Upper lobe of left lung (tissue), 6 donors: ENCODE measurements around the gene THSD7A. TPM values are rescaled to one million over a fixed set of nuclear protein-coding genes. Genes with fewer than 3 reads are reported as not detected.

ENCODE experiments used
- ATAC-seq, 2 donors: fragments of 200-7000 bp; cut with Tn5 transposase; one replicate each; pipeline ENCODE4 v1.9.1; 2022; ENCODE audit warnings: mild to moderate bottlenecking in 2 of 2, moderate library complexity in 2 of 2; ENCODE audit not compliant: low FRiP score in 2 of 2
- DNase-seq, 2 donors: peaks; one replicate each; pipeline ENCODE4 v3.0.0-alpha.2; 2019 to 2020
- H3K27ac ChIP-seq, 4 donors: fragments of 200-600 bp; sonication (generic); one replicate each; pipeline ENCODE4 v1.5.1; 2016 to 2019
- H3K27me3 ChIP-seq, 4 donors: fragments of 200-600 bp; sonication (generic); one replicate each; pipeline ENCODE4 v1.5.1; 2017 to 2019
- H3K36me3 ChIP-seq, 4 donors: fragments of 200-600 bp; sonication (generic); one replicate each; pipeline ENCODE4 v1.5.1; 2016 to 2019
- H3K4me1 ChIP-seq, 4 donors: fragments of 200-600 bp; sonication (generic); one replicate each; pipeline ENCODE4 v1.5.1; 2018 to 2019
- H3K4me3 ChIP-seq, 4 donors: fragments of 200-600 bp; sonication (generic); one replicate each; pipeline ENCODE4 v1.5.1; 2017 to 2019; ENCODE audit warnings: mild to moderate bottlenecking in 2 of 4, moderate library complexity in 1 of 4
- H3K9me3 ChIP-seq, 4 donors: fragments of 200-600 bp; sonication (generic); one replicate each; pipeline ENCODE4 v1.5.1; 2018 to 2019
- EP300 ChIP-seq, 4 donors: sonication (generic); formaldehyde crosslinking; IDR thresholded peaks; one replicate each; pipeline ENCODE4 v1.5.1; 2017; ENCODE audit warnings: antibody characterized with exemption in 4 of 4, control low read depth in 2 of 4
- POLR2A ChIP-seq, 4 donors: fragments of 450-650 bp; IDR thresholded peaks; one replicate each; pipeline ENCODE4 v1.5.1; 2016 to 2017; ENCODE audit warnings: antibody characterized with exemption in 4 of 4, mild to moderate bottlenecking in 2 of 4
- POLR2AphosphoS5 ChIP-seq, 2 donors: sonication (generic); formaldehyde crosslinking; IDR thresholded peaks; one replicate each; pipeline ENCODE4 v1.5.1; 2017; ENCODE audit warnings: antibody characterized with exemption in 2 of 2
- WGBS, 2 donors: methylation state at CpG; one replicate each; pipeline ENCODE4 v1.1.5; 2017 to 2018; 5-methylcytosine and 5-hydroxymethylcytosine counted together
- total RNA-seq, 6 donors: library from RNA; depleted of rRNA in 4 of 6; stranded (reverse); fragments of >200 nt in 4 of 6; gene quantifications; one replicate each; pipeline versions ENCODE4 v1.1.0 to v1.2.1, GENCODE V29; 2016 to 2021
- TF ChIP-seq, protein P1 (sequence below), 6 experiments: fragments of 450-650 bp in 4 of 6; fragments of 200-600 bp in 2 of 6; sonication (generic) in 2 of 6; IDR thresholded peaks; one replicate each; pipeline ENCODE4 v1.5.1; 2016 to 2019; ENCODE audit warnings: antibody characterized with exemption in 6 of 6
- donor health status: DM: no; HTN: no; CAD: no; lungs with moderate emphysema.
- donor health status: DM: no; HTN: yes; CAD: no; lungs with severe emphysema.

THSD7A gene
- total RNA-seq, 6 donors from 2014 or later, result 5.1 to 15.7 (median 7.0) TPM

DNA sequence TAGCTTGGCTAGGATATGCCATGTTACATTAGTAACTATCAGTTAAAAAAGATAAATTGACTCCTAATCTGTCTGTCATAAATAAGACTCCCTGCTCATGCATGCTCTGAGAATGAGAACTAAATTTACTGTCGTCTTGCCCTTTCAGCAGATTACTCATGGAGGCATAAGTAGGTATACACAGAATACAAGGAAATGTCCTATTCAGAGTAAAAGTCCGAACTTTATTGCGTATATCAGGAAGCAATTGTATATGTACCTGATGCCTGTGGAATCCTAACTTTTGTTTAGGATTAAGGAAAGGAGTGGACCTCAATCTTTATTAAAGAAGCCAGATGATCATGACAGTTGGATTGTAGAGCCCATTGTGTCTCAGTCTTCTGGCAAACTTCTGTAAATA, 118.6 kb downstream of the THSD7A start:
- Histone ChIP-seq H3K4me3 (no peak overlapping the region), H3K27me3 (no peaks in the 10 kb centered on the region), H3K27ac (no peak overlapping the region), H3K4me1 (no peaks in the 10 kb centered on the region), H3K36me3 (no peaks in the 10 kb centered on the region), H3K9me3 (no peaks in the 10 kb centered on the region)
- TF ChIP-seq EP300 (IDR thresholded peaks at IDR 0.05) (no peak), POLR2A (IDR thresholded peaks at IDR 0.05) (no peak), POLR2AphosphoS5 (IDR thresholded peaks at IDR 0.05) (no peak)
- TF ChIP-seq, protein P1, sequence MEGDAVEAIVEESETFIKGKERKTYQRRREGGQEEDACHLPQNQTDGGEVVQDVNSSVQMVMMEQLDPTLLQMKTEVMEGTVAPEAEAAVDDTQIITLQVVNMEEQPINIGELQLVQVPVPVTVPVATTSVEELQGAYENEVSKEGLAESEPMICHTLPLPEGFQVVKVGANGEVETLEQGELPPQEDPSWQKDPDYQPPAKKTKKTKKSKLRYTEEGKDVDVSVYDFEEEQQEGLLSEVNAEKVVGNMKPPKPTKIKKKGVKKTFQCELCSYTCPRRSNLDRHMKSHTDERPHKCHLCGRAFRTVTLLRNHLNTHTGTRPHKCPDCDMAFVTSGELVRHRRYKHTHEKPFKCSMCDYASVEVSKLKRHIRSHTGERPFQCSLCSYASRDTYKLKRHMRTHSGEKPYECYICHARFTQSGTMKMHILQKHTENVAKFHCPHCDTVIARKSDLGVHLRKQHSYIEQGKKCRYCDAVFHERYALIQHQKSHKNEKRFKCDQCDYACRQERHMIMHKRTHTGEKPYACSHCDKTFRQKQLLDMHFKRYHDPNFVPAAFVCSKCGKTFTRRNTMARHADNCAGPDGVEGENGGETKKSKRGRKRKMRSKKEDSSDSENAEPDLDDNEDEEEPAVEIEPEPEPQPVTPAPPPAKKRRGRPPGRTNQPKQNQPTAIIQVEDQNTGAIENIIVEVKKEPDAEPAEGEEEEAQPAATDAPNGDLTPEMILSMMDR (IDR thresholded peaks at IDR 0.05), result no peak
- 57 to 65% methylated on average over 3 of the region's 3 CpGs for WGBS, 2 donors
- DNase-seq (no peak), ATAC-seq (no peak)

DNA sequence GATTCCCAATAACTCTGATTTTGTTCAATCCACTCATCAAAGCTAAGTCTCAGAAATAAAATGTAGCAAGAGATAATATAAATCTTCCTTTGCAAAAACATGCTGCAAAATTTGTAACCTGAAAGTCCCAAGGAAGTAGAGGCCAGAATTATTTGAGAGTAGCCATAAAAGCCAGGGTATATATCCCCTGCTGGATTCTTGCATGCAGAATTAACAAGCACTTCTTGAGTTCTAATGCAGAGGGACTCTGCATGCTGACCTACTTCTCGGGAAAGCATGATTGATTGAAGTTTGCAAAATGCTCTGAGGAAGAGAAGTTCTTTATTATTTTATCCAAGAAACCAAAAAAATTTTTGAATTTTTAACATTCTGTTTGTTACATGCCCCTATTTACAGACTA, 121.6 kb downstream of the THSD7A start:
- no peak overlapping the region for H3K4me3 ChIP-seq
- peaks cover 0 to 10% (median 6%) of the 10 kb centered on the region in 4 donors for H3K4me1 ChIP-seq
- H3K9me3 ChIP-seq, result no peaks in the 10 kb centered on the region
- no peak overlapping the region for H3K27ac ChIP-seq
- no peak for TF ChIP-seq POLR2A (IDR thresholded peaks at IDR 0.05)
- no peak for TF ChIP-seq EP300 (IDR thresholded peaks at IDR 0.05)
- WGBS, 2 donors, result 81 to 88% methylated on average over 1 of the region's 1 CpG
- DNase-seq (no peak), ATAC-seq (no peak)
- no peaks in the 10 kb centered on the region for H3K27me3 ChIP-seq
- H3K36me3 ChIP-seq, result no peaks in the 10 kb centered on the region

DNA sequence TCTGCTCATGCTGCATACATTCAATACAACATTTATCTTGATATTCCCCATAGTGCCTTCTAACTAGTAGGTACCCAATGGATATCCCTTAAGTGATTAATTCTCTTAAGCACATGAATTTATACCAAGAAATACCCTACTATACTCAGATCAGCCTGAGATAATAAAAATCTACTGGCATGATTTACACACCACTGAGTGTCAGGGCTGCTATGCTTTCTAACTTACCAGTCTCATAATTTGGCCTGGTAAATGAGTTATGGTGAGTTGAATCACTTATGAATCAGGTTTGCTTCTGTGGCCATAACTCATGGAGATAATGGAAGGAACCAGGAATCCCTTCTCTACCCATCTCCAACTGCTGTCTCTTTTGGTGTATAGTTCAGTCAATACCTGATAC, 122.8 kb downstream of the THSD7A start:
- DNase-seq, result no peak
- ATAC-seq, result no peak

DNA sequence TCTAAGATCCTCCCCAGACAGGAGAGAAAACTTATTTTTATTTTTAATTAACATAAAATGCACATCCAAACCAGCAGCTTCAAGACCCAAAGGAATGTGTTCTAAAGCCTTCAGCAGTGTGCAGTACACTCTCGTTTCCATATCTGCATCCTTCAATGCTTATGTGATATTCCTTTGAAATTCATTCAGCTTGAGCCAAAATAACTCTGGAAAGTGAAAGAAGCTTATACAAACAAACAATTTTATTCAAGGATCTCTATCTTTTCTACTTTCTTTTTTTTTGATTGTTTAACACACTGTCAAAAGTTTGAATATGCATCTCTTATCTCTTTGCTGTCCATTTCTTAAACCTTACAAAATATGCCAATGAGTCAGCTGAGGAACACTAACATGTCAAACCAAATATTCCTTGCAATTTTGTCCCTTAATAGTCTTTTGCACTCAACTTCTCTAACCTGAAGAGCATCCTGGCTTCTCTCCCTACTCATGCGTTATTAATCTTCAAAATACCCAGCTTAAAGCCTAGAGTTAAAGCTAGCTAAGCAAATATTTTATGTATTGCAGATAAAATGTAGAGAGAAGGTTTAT, 124.3 kb downstream of the THSD7A start:
- peaks cover 0 to 10% (median 8%) of the 10 kb centered on the region in 4 donors for H3K4me1 ChIP-seq
- no peak for DNase-seq
- no peaks in the 10 kb centered on the region for H3K9me3 ChIP-seq
- no peak for TF ChIP-seq POLR2A (IDR thresholded peaks at IDR 0.05)
- TF ChIP-seq, protein P1 (IDR thresholded peaks at IDR 0.05), result no peak
- no peak for TF ChIP-seq EP300 (IDR thresholded peaks at IDR 0.05)
- H3K27me3 ChIP-seq, result no peaks in the 10 kb centered on the region
- no peak for ATAC-seq
- WGBS, 2 donors, result 34 to 41% methylated on average over 2 of the region's 2 CpGs
- H3K27ac ChIP-seq, result no peak overlapping the region
- no peaks in the 10 kb centered on the region for H3K36me3 ChIP-seq
- H3K4me3 ChIP-seq, result no peak overlapping the region

More for the DNA sequence above, 122.8 kb downstream of the THSD7A start:
- no peaks in the 10 kb centered on the region for H3K36me3 ChIP-seq
- no peaks in the 10 kb centered on the region for H3K9me3 ChIP-seq
- no peak overlapping the region for H3K27ac ChIP-seq
- TF ChIP-seq EP300 (IDR thresholded peaks at IDR 0.05), result no peak
- TF ChIP-seq POLR2A (IDR thresholded peaks at IDR 0.05), result no peak
- no peak for TF ChIP-seq POLR2AphosphoS5 (IDR thresholded peaks at IDR 0.05)
- TF ChIP-seq, protein P1 (IDR thresholded peaks at IDR 0.05), result no peak
- no peak overlapping the region for H3K4me3 ChIP-seq
- H3K27me3 ChIP-seq, result no peaks in the 10 kb centered on the region
- peaks cover 0 to 10% (median 6%) of the 10 kb centered on the region in 4 donors for H3K4me1 ChIP-seq

DNA sequence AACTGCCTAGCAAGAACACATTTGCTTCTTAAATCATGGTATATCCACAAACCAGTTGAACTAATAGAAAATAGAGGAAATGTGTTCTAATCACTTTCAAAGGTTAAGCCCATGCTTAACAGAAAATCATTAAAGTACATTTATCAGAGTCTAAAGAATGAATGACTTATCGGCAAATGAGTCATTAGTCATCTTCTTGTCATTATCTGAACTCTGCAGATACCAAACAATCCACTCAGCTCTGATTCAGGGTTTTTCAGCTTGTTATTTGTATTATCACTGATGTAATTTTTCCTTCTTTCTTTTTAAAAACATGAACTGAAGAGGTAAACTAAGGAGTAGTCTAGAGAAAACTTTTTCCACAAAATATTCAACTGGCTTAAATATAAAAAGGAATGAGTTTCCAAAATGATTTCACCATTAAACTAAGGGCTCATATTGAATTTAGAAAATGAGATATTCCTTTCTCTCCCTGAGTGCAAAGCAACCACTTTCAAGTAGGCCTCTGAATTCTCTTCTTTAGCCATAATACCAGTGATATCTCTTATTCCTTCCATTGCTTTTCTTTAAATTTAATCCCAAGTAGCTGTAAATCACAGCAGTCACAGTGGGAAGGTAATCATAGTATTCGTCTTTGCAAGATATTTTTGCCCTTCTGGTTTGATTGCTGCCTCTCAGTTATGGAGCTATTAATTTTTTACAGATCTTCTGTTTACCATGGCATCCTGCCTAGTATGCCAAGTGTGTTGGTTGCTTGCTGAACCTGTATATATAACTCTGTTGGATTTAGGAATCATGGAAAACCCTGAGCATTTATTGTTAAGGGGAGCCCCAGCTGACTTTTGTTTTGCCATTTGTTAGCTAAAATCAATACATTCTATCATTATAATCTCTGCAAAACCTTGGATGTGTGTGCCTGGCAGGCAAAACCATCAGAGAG, 125.1 kb downstream of the THSD7A start:
- Histone ChIP-seq H3K27me3 (no peaks in the 10 kb centered on the region), H3K4me1 (peaks cover 0 to 16% (median 8%) of the 10 kb centered on the region in 4 donors), H3K36me3 (no peaks in the 10 kb centered on the region), H3K9me3 (no peaks in the 10 kb centered on the region), H3K27ac (no peak overlapping the region), H3K4me3 (no peak overlapping the region)
- ATAC-seq (peak; percentile 19 to 65), DNase-seq (peak in 1 of 2 donors; percentile 46)
- TF ChIP-seq, protein P1 (IDR thresholded peaks at IDR 0.05), result no peak
- TF ChIP-seq POLR2A (IDR thresholded peaks at IDR 0.05), result no peak
- TF ChIP-seq POLR2AphosphoS5 (IDR thresholded peaks at IDR 0.05), result no peak
- TF ChIP-seq EP300 (IDR thresholded peaks at IDR 0.05), result peak in 1 of 4 donors; percentile 57
- 52 to 55% methylated on average over 2 of the region's 2 CpGs for WGBS, 2 donors
